Measurements from ENCODE around the gene ULK3. TPM values are rescaled to one million over a fixed set of nuclear protein-coding genes. Genes with fewer than 3 reads are reported as not detected.

ULK3 gene
- total RNA-seq, 4 donors from 2014 or later, result 39.0 to 56.5 (median 48.1) TPM

GRCh38 chr15:74869372-74869725 is 26.4 kb upstream of the ULK3 start:
- TF ChIP-seq POLR2A (IDR thresholded peaks at IDR 0.05), result no peak
- TF ChIP-seq, protein P1, sequence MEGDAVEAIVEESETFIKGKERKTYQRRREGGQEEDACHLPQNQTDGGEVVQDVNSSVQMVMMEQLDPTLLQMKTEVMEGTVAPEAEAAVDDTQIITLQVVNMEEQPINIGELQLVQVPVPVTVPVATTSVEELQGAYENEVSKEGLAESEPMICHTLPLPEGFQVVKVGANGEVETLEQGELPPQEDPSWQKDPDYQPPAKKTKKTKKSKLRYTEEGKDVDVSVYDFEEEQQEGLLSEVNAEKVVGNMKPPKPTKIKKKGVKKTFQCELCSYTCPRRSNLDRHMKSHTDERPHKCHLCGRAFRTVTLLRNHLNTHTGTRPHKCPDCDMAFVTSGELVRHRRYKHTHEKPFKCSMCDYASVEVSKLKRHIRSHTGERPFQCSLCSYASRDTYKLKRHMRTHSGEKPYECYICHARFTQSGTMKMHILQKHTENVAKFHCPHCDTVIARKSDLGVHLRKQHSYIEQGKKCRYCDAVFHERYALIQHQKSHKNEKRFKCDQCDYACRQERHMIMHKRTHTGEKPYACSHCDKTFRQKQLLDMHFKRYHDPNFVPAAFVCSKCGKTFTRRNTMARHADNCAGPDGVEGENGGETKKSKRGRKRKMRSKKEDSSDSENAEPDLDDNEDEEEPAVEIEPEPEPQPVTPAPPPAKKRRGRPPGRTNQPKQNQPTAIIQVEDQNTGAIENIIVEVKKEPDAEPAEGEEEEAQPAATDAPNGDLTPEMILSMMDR (IDR thresholded peaks at IDR 0.05 in 4 of 5, conservative IDR thresholded peaks at IDR 0.05 in 1 of 5), result no peak
- H3K9me3 ChIP-seq, result no peaks in the 10 kb centered on the region
- no peak for DNase-seq
- intact Hi-C loops (cut with DNase I; ENCODE audit: low total_unique reads), result no loop called here
- no peaks in the 10 kb centered on the region for H3K27me3 ChIP-seq
- no peaks in the 10 kb centered on the region for H3K36me3 ChIP-seq
- in situ Hi-C loops (cut with MboI; ENCODE audit: low sequenced_read_pairs in 4 of 4), result no loop called here
- peak overlapping the region in 1 of 4 donors; percentile 1 for H3K4me3 ChIP-seq
- no peak for ATAC-seq
- H3K27ac ChIP-seq, result peak overlapping the region; percentile 94 to 99 (median 96)
- peaks cover 71 to 79% of the 10 kb centered on the region in 2 donors for H3K4me1 ChIP-seq

- intact Hi-C loops (cut with DNase I; ENCODE audit: low total_unique reads), result no loop called here
- DNase-seq, result peak in 1 of 2 donors; percentile 29
- no peaks in the 10 kb centered on the region for H3K27me3 ChIP-seq
- H3K36me3 ChIP-seq, result no peaks in the 10 kb centered on the region
- in situ Hi-C loops (cut with MboI; ENCODE audit: low sequenced_read_pairs in 4 of 4), result no loop called here
- H3K27ac ChIP-seq, result peak overlapping the region; percentile 94 to 99 (median 96)
- no peaks in the 10 kb centered on the region for H3K9me3 ChIP-seq
- ATAC-seq, result no peak
- peaks cover 78 to 81% of the 10 kb centered on the region in 2 donors for H3K4me1 ChIP-seq
- H3K4me3 ChIP-seq, result no peak overlapping the region
- TF ChIP-seq, protein P1 (IDR thresholded peaks at IDR 0.05 in 4 of 5, conservative IDR thresholded peaks at IDR 0.05 in 1 of 5), result no peak
- TF ChIP-seq POLR2A (IDR thresholded peaks at IDR 0.05), result peak in 1 of 2 donors; percentile 17
These were observed 25.1 kb upstream of the ULK3 start for GRCh38 chr15:74868059-74868458.

GRCh38 chr15:74867466-74868038 is 24.6 kb upstream of the ULK3 start:
- no peak for TF ChIP-seq POLR2A (IDR thresholded peaks at IDR 0.05)
- TF ChIP-seq, protein P1 (IDR thresholded peaks at IDR 0.05 in 4 of 5, conservative IDR thresholded peaks at IDR 0.05 in 1 of 5), result no peak
- Histone ChIP-seq H3K4me1 (peaks cover 78 to 84% of the 10 kb centered on the region in 2 donors), H3K4me3 (no peak overlapping the region), H3K27ac (peak overlapping the region; percentile 94 to 99 (median 96)), H3K27me3 (no peaks in the 10 kb centered on the region), H3K9me3 (no peaks in the 10 kb centered on the region), H3K36me3 (no peaks in the 10 kb centered on the region)
- in situ Hi-C loops (cut with MboI; ENCODE audit: low sequenced_read_pairs in 4 of 4), result no loop called here
- ATAC-seq (no peak), DNase-seq (no peak)
- intact Hi-C loops (cut with DNase I; ENCODE audit: low total_unique reads), result no loop called here

- in situ Hi-C loops (cut with MboI; ENCODE audit: low sequenced_read_pairs in 4 of 4) (no loop called here), intact Hi-C loops (cut with DNase I; ENCODE audit: low total_unique reads) (no loop called here)
- no peak for TF ChIP-seq POLR2A (IDR thresholded peaks at IDR 0.05)
- TF ChIP-seq, protein P1 (IDR thresholded peaks at IDR 0.05 in 4 of 5, conservative IDR thresholded peaks at IDR 0.05 in 1 of 5), result no peak
- H3K4me3 ChIP-seq, result no peak overlapping the region
- H3K9me3 ChIP-seq, result no peaks in the 10 kb centered on the region
- peak in 1 of 2 donors; percentile 24 for ATAC-seq
- DNase-seq, result no peak
- H3K4me1 ChIP-seq, result peaks cover 63 to 72% of the 10 kb centered on the region in 2 donors
- no peaks in the 10 kb centered on the region for H3K27me3 ChIP-seq
- no peaks in the 10 kb centered on the region for H3K36me3 ChIP-seq
- peak overlapping the region; percentile 4 to 96 (median 70) for H3K27ac ChIP-seq
These were observed 23.1 kb upstream of the ULK3 start for GRCh38 chr15:74866090-74866489.

GRCh38 chr15:74865316-74865715 is 22.4 kb upstream of the ULK3 start:
- H3K36me3 ChIP-seq, result no peaks in the 10 kb centered on the region
- H3K9me3 ChIP-seq, result no peaks in the 10 kb centered on the region
- DNase-seq, result no peak
- no peaks in the 10 kb centered on the region for H3K27me3 ChIP-seq
- peaks cover 56 to 66% of the 10 kb centered on the region in 2 donors for H3K4me1 ChIP-seq
- ATAC-seq, result no peak
- in situ Hi-C loops (cut with MboI; ENCODE audit: low sequenced_read_pairs in 4 of 4), result no loop called here
- peak overlapping the region in 2 of 4 donors; percentile 7 to 26 for H3K27ac ChIP-seq
- intact Hi-C loops (cut with DNase I; ENCODE audit: low total_unique reads), result no loop called here
- no peak overlapping the region for H3K4me3 ChIP-seq
- TF ChIP-seq, protein P1 (IDR thresholded peaks at IDR 0.05 in 4 of 5, conservative IDR thresholded peaks at IDR 0.05 in 1 of 5), result no peak
- TF ChIP-seq POLR2A (IDR thresholded peaks at IDR 0.05), result no peak
